GM04503 (cell line): ENCODE results near the gene PDE4A.
"Not testable (repeated sequence)": the region's sequence is repeated elsewhere in the genome, so short reads cannot be mapped to it uniquely, and the experiment has no call there.

Experiments
- DNase-seq: peaks from one replicate; pipeline ENCODE4 v3.0.0-alpha.2; 2012; ENCODE audit warnings: low read depth

PDE4A gene

GRCh38 chr19:10403137-10404021, 17.0 kb upstream of the PDE4A start, which contains the start of gene CDC37:
Gene CDC37 (minus strand): TSS chr19:10403542. CDS start chr19:10403479, 63 bp downstream.
- peak; percentile 64 for DNase-seq

- DNase-seq, result no peak
Observed at GRCh38 chr19:10404888-10405820, 15.2 kb upstream of the PDE4A start.

DNA sequence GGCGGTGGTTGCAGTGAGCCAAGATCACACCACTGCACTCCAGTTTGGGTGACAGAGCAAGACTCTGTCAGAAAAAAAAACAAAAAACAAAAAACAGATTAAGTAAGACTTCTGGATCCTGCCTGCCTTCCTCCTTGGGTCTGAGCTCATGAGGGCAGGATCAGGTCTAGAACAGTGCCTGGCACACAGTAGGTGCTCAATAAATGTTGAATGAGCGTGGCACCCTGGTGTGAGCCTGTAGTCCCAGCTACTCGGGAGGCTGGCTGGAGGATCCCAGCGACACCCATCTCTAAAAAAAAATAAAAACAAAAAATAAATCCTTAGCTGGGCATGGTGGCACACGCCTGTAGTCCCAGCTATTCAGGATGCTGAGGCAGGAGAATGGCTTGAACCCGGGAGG, 14.1 kb upstream of the PDE4A start:
- DNase-seq, result no peak

- no peak for DNase-seq
Observed at GRCh38 chr19:10407096-10407495, 13.2 kb upstream of the PDE4A start.

- DNase-seq, result no peak
Observed at GRCh38 chr19:10408511-10409283, 11.6 kb upstream of the PDE4A start.

DNA sequence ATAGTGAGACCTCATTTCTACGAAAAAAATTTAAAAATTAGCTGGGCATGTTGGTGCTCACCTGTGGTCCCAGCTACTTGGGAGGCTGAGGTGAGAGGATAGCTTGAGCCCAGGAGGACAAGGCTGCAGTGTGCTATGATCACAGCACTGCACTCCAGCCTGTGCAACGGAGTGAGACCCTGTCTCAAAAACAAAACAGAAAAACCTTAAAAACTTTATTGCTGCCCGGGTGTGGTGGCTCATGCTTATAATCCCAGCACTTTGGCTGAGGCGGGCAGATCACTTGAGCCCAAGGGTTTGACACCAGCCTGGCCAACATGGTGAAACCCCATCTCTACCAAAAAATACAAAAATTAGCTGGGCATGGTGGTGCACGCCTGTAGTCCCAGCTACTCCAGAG, 9.1 kb upstream of the PDE4A start:
- not testable (repeated sequence) for DNase-seq

- DNase-seq, result no peak
Observed at GRCh38 chr19:10412257-10412977, 7.9 kb upstream of the PDE4A start.

- DNase-seq, result no peak
Observed at GRCh38 chr19:10416083-10416379, 4.3 kb upstream of the PDE4A start.

GRCh38 chr19:10416380-10417257, 3.7 kb upstream of the PDE4A start:
- DNase-seq, result no peak

GRCh38 chr19:10417541-10418234, 2.6 kb upstream of the PDE4A start:
- DNase-seq, result no peak

GRCh38 chr19:10418235-10418484, 2.2 kb upstream of the PDE4A start:
- no peak for DNase-seq

- DNase-seq, result no peak
Observed at GRCh38 chr19:10418485-10419199, 1.7 kb upstream of the PDE4A start.

DNA sequence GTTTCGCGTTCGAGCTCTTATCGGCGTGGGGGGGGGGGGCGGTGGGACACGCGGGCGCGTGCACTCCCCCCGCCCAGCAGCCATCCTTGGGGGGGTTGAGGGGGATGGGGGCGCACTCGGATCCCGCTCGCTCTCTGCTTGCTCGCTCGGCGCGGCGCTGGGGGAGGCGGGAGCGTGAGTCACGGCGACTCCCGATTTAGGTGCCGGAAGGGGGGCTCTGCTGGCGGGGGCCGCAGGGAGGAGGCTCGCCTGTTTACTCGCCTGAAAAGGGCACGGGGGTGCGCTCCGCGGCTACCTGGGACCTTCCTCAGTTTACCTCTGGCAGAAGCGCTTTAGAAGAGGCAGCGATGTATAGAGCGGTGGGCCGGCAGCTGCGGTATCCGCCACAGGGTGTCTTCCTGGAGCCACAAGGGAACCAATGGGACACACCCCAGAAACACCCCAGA, 1.1 kb upstream of the PDE4A start:
- no peak for DNase-seq

DNA sequence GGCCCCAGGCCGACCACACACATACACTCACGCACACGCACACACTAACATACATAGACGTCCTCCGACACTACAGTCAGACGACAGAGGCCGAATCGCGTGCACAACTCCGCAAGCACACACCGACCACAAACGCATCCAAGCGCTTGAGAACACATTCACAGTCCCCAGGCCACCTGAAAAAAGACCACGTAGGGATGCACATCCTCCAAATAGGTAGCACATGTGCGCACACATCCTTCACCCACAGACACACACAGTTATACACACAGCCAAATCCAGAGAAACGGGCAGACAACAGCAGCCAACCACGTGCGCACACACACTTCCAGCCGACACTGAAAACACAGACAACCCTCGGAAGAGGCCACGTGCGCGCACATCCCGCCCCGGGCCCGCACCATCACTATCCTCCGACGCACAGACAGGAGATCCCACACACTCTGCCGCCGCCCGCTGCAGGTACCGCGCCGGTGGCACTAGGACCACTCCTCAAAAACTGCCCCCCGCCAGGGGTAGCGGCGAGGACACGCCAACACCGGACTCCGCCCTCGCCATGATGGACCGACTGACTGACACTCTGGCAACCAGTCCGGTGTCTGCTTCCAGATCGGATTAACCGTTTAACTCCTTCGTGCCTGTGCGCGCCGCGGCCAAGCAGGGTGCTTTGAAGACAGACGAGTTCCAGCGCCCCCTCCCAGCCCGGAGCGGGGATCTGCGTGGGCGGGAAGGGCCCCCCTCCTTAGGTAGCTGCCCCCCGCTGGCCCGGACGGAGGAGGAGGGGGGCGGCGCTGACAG, 493 bp upstream of the PDE4A start:
- DNase-seq, result no peak

DNA sequence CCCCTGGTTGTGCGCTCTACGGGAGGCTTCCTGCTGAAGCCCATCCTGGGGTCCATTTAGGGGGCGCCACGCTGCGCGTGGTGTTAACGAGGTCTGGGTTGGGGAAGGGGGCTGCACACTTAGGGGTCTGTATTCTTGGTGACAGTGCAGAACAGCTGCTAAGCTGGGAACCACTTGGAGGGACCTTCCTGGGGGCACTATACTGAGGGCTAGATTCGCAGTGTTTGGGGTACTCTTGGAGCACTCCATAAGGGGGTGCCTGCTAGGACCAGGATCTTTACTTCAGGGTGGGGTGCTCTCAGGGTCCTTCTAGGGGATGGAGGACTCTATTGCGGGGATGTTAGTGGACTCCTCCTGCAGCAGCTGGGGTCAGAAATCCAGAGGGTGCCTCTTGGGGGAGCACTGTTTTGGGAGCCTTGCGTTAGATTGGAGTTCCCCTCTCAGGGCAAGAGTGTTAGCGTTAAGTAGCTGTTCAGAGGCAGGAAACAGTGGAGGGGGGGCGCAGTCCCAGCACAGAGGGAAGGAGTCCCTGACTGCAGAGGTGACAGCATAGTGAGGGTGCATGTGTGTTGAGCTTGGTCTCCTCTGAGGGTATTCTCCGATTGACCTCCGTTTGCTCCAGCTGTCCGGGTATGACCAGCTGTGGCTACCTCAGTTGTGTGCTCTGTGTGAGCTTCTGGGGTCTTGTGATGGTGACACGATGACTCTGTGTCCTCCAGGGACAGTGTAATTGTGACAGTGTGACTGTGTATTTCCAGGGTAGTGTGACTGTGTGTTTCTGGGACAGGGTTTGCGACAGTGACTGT, 1.1 kb downstream of the PDE4A start:
- DNase-seq, result no peak

- no peak for DNase-seq
Observed at GRCh38 chr19:10422046-10422461, 1.7 kb downstream of the PDE4A start.

GRCh38 chr19:10422846-10423245, 2.5 kb downstream of the PDE4A start:
- no peak for DNase-seq
